Measurements from ENCODE around the gene KRTAP12-2. TPM values are rescaled to one million over a fixed set of nuclear protein-coding genes. Genes with fewer than 3 reads are reported as not detected.
"Not testable (repeated sequence)": the region's sequence is repeated elsewhere in the genome, so short reads cannot be mapped to it uniquely, and the experiment has no call there.

KRTAP12-2 gene
- total RNA-seq, 1 donor from 2014 or later = not detected

- not testable (repeated sequence) for DNase-seq (ENCODE audit: low read depth, low spot score)
Measured at GRCh38 chr21:44685050-44685449, 18.3 kb upstream of the KRTAP12-2 start.

- no peak for DNase-seq (ENCODE audit: low read depth, low spot score)
Measured at GRCh38 chr21:44684483-44684882, 17.8 kb upstream of the KRTAP12-2 start.

- DNase-seq (ENCODE audit: low read depth, low spot score) = no peak
Measured at GRCh38 chr21:44684077-44684476, 17.4 kb upstream of the KRTAP12-2 start.

GRCh38 chr21:44682580-44683151 lies 15.9 kb upstream of the KRTAP12-2 start:
- DNase-seq (ENCODE audit: low read depth, low spot score) = no peak

GRCh38 chr21:44681861-44682579 lies 15.3 kb upstream of the KRTAP12-2 start, which contains the start of gene KRTAP12-1:
Gene KRTAP12-1, minus strand, starts transcription at chr21:44682163. Its CDS starts 40 bp downstream, at chr21:44682123.
- no peak for DNase-seq (ENCODE audit: low read depth, low spot score)

GRCh38 chr21:44681152-44681551 lies 14.4 kb upstream of the KRTAP12-2 start:
- no peak for DNase-seq (ENCODE audit: low read depth, low spot score)

- DNase-seq (ENCODE audit: low read depth, low spot score) = no peak
Measured at GRCh38 chr21:44677881-44678280, 11.2 kb upstream of the KRTAP12-2 start.

GRCh38 chr21:44671911-44672310 lies 5.2 kb upstream of the KRTAP12-2 start:
- no peak for DNase-seq (ENCODE audit: low read depth, low spot score)

- no peak for DNase-seq (ENCODE audit: low read depth, low spot score)
Measured at GRCh38 chr21:44670642-44671432, 4.1 kb upstream of the KRTAP12-2 start.

GRCh38 chr21:44667612-44668011 lies 885 bp upstream of the KRTAP12-2 start:
- DNase-seq (ENCODE audit: low read depth, low spot score) = no peak

- no peak for DNase-seq (ENCODE audit: low read depth, low spot score)
Measured at GRCh38 chr21:44664691-44665090, 2.0 kb downstream of the KRTAP12-2 start.

- DNase-seq (ENCODE audit: low read depth, low spot score) = not testable (repeated sequence)
Measured at GRCh38 chr21:44661567-44661966, 5.2 kb downstream of the KRTAP12-2 start.

- no peak for DNase-seq (ENCODE audit: low read depth, low spot score)
Measured at GRCh38 chr21:44658913-44659595, 7.7 kb downstream of the KRTAP12-2 start.

- DNase-seq (ENCODE audit: low read depth, low spot score) = no peak
Measured at GRCh38 chr21:44658541-44658910, 8.2 kb downstream of the KRTAP12-2 start.

- DNase-seq (ENCODE audit: low read depth, low spot score) = no peak
Measured at GRCh38 chr21:44657635-44658540, 8.8 kb downstream of the KRTAP12-2 start, which contains the start of gene KRTAP12-3. Gene KRTAP12-3, plus strand, starts transcription at chr21:44657932. Its CDS starts 48 bp downstream, at chr21:44657980.

- DNase-seq (ENCODE audit: low read depth, low spot score) = no peak
Measured at GRCh38 chr21:44656868-44657267, 9.9 kb downstream of the KRTAP12-2 start.

GRCh38 chr21:44654576-44655175 lies 12.1 kb downstream of the KRTAP12-2 start, which contains the start of gene KRTAP12-4:
Gene KRTAP12-4, minus strand, starts transcription at chr21:44654659. Its CDS starts 45 bp downstream, at chr21:44654614.
- no peak for DNase-seq (ENCODE audit: low read depth, low spot score)

- DNase-seq (ENCODE audit: low read depth, low spot score) = no peak
Measured at GRCh38 chr21:44653656-44654575, 12.8 kb downstream of the KRTAP12-2 start.

GRCh38 chr21:44653123-44653522 lies 13.6 kb downstream of the KRTAP12-2 start:
- no peak for DNase-seq (ENCODE audit: low read depth, low spot score)
